Medulla oblongata (tissue), 1 donor: ENCODE results near the gene SLC9A9.
A peak's percentile ranks its signal among the peaks of the same experiment; 100 is the strongest.
"Not testable (repeated sequence)": the region's sequence is repeated elsewhere in the genome, so short reads cannot be mapped to it uniquely, and the experiment has no call there.

Experiments
- DNase-seq: peaks from one replicate; pipeline ENCODE4 v3.0.0-alpha.2; 2015; ENCODE audit errors: extremely low spot score

The SLC9A9 gene

GRCh38 chr3:143810166-143810952 lies 37.9 kb downstream of the SLC9A9 start:
- no peak for DNase-seq

- DNase-seq = peak; percentile 53
Measured at GRCh38 chr3:143809121-143809621, 39.1 kb downstream of the SLC9A9 start.

GRCh38 chr3:143808030-143808429 lies 40.2 kb downstream of the SLC9A9 start:
- no peak for DNase-seq

- DNase-seq = no peak
Measured at GRCh38 chr3:143806038-143806437, 42.2 kb downstream of the SLC9A9 start.

- DNase-seq = not testable (repeated sequence)
Measured at GRCh38 chr3:143805476-143805875, 42.8 kb downstream of the SLC9A9 start.

- DNase-seq = not testable (repeated sequence)
Measured at GRCh38 chr3:143801046-143801445, 47.2 kb downstream of the SLC9A9 start.

- not testable (repeated sequence) for DNase-seq
Measured at GRCh38 chr3:143798151-143798550, 50.1 kb downstream of the SLC9A9 start.

GRCh38 chr3:143795874-143796273 lies 52.4 kb downstream of the SLC9A9 start:
- no peak for DNase-seq

- DNase-seq = no peak
Measured at GRCh38 chr3:143794793-143795462, 53.3 kb downstream of the SLC9A9 start.

GRCh38 chr3:143793971-143794370 lies 54.3 kb downstream of the SLC9A9 start:
- no peak for DNase-seq

GRCh38 chr3:143791386-143791785 lies 56.9 kb downstream of the SLC9A9 start:
- no peak for DNase-seq

- DNase-seq = peak; percentile 53
Measured at GRCh38 chr3:143786219-143787191, 61.8 kb downstream of the SLC9A9 start.

- DNase-seq = no peak
Measured at GRCh38 chr3:143784446-143784845, 63.8 kb downstream of the SLC9A9 start.

GRCh38 chr3:143783851-143784370 lies 64.4 kb downstream of the SLC9A9 start:
- DNase-seq = no peak

GRCh38 chr3:143775459-143775858 lies 72.8 kb downstream of the SLC9A9 start:
- peak; percentile 81 for DNase-seq

GRCh38 chr3:143771939-143772338 lies 76.3 kb downstream of the SLC9A9 start:
- no peak for DNase-seq

GRCh38 chr3:143771258-143771657 lies 77.0 kb downstream of the SLC9A9 start:
- no peak for DNase-seq

GRCh38 chr3:143770391-143770790 lies 77.9 kb downstream of the SLC9A9 start:
- DNase-seq = no peak

GRCh38 chr3:143769616-143770015 lies 78.7 kb downstream of the SLC9A9 start:
- no peak for DNase-seq

GRCh38 chr3:143764840-143765239 lies 83.4 kb downstream of the SLC9A9 start:
- no peak for DNase-seq

GRCh38 chr3:143763564-143764162 lies 84.6 kb downstream of the SLC9A9 start:
- peak; percentile 57 for DNase-seq
